Activated naive CD4-positive, alpha-beta T cell treated with Interleukin-2 at 50 U/mL for 16 hours (primary cell): ENCODE data around the gene PMAIP1.
"Not testable (repeated sequence)": the region's sequence is repeated elsewhere in the genome, so short reads cannot be mapped to it uniquely, and the experiment has no call there.

ENCODE experiments used
- DNase-seq: peaks from one replicate; pipeline ENCODE4 v3.0.0-alpha.2; 2020

Gene PMAIP1

GRCh38 chr18:59885579-59886163 is 14.1 kb upstream of the PMAIP1 start:
- peak; percentile 25 for DNase-seq

- not testable (repeated sequence) for DNase-seq
Measured at GRCh38 chr18:59886399-59886798, 13.4 kb upstream of the PMAIP1 start.

- DNase-seq = no peak
Measured at GRCh38 chr18:59892123-59892522, 7.7 kb upstream of the PMAIP1 start.

GRCh38 chr18:59893971-59894370 is 5.8 kb upstream of the PMAIP1 start:
- no peak for DNase-seq

GRCh38 chr18:59897321-59897954 is 2.4 kb upstream of the PMAIP1 start:
- no peak for DNase-seq

- no peak for DNase-seq
Measured at GRCh38 chr18:59898093-59898492, 1.7 kb upstream of the PMAIP1 start.

GRCh38 chr18:59898609-59899297 is 1.0 kb upstream of the PMAIP1 start:
- DNase-seq = no peak

GRCh38 chr18:59900222-59901128 is 679 bp downstream of the PMAIP1 start:
- DNase-seq = peak; percentile 76

GRCh38 chr18:59902131-59902992 is 2.6 kb downstream of the PMAIP1 start:
- no peak for DNase-seq

- no peak for DNase-seq
Measured at GRCh38 chr18:59902993-59903610, 3.3 kb downstream of the PMAIP1 start.

GRCh38 chr18:59904011-59904601 is 4.3 kb downstream of the PMAIP1 start:
- DNase-seq = no peak

GRCh38 chr18:59905686-59906091 is 5.9 kb downstream of the PMAIP1 start:
- no peak for DNase-seq

GRCh38 chr18:59906203-59906602 is 6.4 kb downstream of the PMAIP1 start:
- no peak for DNase-seq

- DNase-seq = no peak
Measured at GRCh38 chr18:59907172-59907571, 7.4 kb downstream of the PMAIP1 start.

GRCh38 chr18:59907660-59908059 is 7.9 kb downstream of the PMAIP1 start:
- DNase-seq = no peak

GRCh38 chr18:59908799-59909198 is 9.0 kb downstream of the PMAIP1 start:
- no peak for DNase-seq

GRCh38 chr18:59909289-59910036 is 9.7 kb downstream of the PMAIP1 start:
- DNase-seq = no peak

GRCh38 chr18:59910967-59911366 is 11.2 kb downstream of the PMAIP1 start:
- DNase-seq = no peak

- no peak for DNase-seq
Measured at GRCh38 chr18:59911600-59911999, 11.8 kb downstream of the PMAIP1 start.

- no peak for DNase-seq
Measured at GRCh38 chr18:59912007-59912550, 12.3 kb downstream of the PMAIP1 start.
